ENCODE results near the gene LGALS4.

- TF ChIP-seq EZH2 (IDR thresholded peaks at IDR 0.05; ENCODE audit: insufficient read depth, poor library complexity, severe bottlenecking) (no peak), EZH2phosphoT487 (IDR thresholded peaks at IDR 0.05; ENCODE audit: insufficient read depth, low read depth) (no peak)
Measured at GRCh38 chr19:38808741-38809140, 4.0 kb downstream of the LGALS4 start.
